ENCODE measurements around the gene EYS. TPM values are rescaled to one million over a fixed set of nuclear protein-coding genes. Genes with fewer than 3 reads are reported as not detected.

The EYS gene
- total RNA-seq, 1 donor from 2014 or later = 2.1 TPM

DNA sequence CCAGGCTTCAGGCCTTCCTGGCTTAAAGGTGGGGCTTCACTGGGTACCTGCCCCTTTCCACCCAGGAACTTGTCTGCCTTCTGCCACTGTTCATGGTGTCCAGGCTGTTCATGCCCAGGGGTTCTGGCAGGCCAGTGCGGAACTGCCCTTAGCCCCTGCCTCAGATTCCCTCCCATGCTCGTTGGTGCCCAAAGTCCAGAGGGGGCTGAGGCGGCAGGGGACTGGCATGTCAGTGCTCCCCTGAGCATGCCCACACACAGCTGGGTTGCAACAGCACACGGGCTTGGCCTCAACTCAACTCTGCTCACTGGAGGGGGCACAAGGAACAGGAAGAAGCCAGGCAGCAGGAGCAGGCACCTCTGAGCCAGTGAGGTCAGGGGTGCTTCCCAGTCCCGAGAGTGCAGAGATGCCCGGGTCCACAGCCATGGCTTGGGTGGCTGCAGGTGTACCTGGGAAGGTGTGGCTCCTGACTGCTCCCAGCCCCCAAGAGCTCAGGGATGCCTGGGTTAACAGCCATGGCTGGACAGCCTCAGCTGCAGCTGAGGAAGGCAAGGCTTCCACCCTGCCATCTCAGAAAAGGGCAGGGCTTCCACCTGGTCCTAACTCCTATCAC, 845.9 kb downstream of the EYS start:
- Histone ChIP-seq H3K9me3 (ENCODE audit: control insufficient read depth in 3 of 3, low read length in 3 of 3) (peaks cover 0 to 3% (median 0%) of the 10 kb centered on the region in 3 donors), H3K36me3 (ENCODE audit: control insufficient read depth in 3 of 3, insufficient read depth in 3 of 3, low read length in 3 of 3) (no peaks in the 10 kb centered on the region), H3K9ac (ENCODE audit: low read depth in 1 of 3, low read length in 3 of 3) (no peak overlapping the region), H3K4me1 (ENCODE audit: control insufficient read depth in 3 of 3, insufficient read depth in 3 of 3, low read length in 3 of 3) (no peaks in the 10 kb centered on the region), H3K27me3 (ENCODE audit: control insufficient read depth in 3 of 3, insufficient read depth in 3 of 3, low read length in 3 of 3) (no peaks in the 10 kb centered on the region), H3K27ac (ENCODE audit: low read depth, low read length) (no peak overlapping the region), H3K4me3 (ENCODE audit: low read length in 3 of 3) (no peak overlapping the region)

DNA sequence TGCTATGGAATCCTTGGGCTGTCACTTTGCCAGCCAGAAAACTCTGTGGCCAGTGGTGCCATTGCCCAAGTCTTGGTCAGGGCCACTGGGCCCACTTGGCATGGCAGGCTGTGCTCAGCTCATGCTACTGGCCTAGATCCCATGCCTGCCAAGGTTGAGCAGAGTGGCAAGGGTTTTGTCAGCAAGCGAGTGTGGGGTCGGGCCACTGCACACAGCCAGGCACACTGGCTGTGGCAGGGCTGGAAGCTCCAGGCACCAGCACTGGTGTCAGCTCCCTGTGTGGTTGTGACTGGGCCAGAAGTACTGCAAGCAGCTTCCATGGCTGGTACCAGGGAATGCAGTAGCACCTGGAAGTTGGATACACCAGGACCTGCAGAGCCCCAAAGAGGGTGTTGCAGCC, 846.8 kb downstream of the EYS start:
- peaks cover 0 to 3% (median 0%) of the 10 kb centered on the region in 3 donors for H3K9me3 ChIP-seq (ENCODE audit: control insufficient read depth in 3 of 3, low read length in 3 of 3)
- H3K36me3 ChIP-seq (ENCODE audit: control insufficient read depth in 3 of 3, insufficient read depth in 3 of 3, low read length in 3 of 3) = no peaks in the 10 kb centered on the region
- no peak overlapping the region for H3K9ac ChIP-seq (ENCODE audit: low read depth in 1 of 3, low read length in 3 of 3)
- no peaks in the 10 kb centered on the region for H3K27me3 ChIP-seq (ENCODE audit: control insufficient read depth in 3 of 3, insufficient read depth in 3 of 3, low read length in 3 of 3)
- H3K4me1 ChIP-seq (ENCODE audit: control insufficient read depth in 3 of 3, insufficient read depth in 3 of 3, low read length in 3 of 3) = no peaks in the 10 kb centered on the region
- H3K4me3 ChIP-seq (ENCODE audit: low read length in 3 of 3) = no peak overlapping the region
- H3K27ac ChIP-seq (ENCODE audit: low read depth, low read length) = no peak overlapping the region

DNA sequence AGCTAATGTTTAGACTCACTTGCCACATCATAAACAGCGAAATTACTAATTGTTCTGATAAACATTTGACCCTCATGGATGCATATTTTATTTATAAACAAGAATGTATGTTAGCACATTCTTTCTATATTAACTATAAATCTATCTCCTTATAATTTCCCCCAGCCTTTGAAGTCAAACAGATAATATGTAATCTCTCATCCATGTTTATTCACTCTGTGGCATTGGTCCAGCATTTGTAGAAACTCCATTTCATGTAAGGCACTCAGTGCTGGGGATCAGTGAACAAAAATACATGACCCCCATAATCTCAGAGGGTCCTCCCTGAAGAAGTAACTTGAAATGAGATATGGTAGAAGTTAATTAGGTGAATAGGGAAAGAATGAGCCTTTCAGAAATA, 856.9 kb downstream of the EYS start:
- Histone ChIP-seq H3K9me3 (ENCODE audit: control insufficient read depth in 3 of 3, low read length in 3 of 3) (no peaks in the 10 kb centered on the region), H3K27ac (ENCODE audit: low read depth, low read length) (no peak overlapping the region), H3K36me3 (ENCODE audit: control insufficient read depth in 3 of 3, insufficient read depth in 3 of 3, low read length in 3 of 3) (no peaks in the 10 kb centered on the region), H3K4me3 (ENCODE audit: low read length in 3 of 3) (no peak overlapping the region), H3K4me1 (ENCODE audit: control insufficient read depth in 3 of 3, insufficient read depth in 3 of 3, low read length in 3 of 3) (no peaks in the 10 kb centered on the region), H3K27me3 (ENCODE audit: control insufficient read depth in 3 of 3, insufficient read depth in 3 of 3, low read length in 3 of 3) (no peaks in the 10 kb centered on the region), H3K9ac (ENCODE audit: low read depth in 1 of 3, low read length in 3 of 3) (no peak overlapping the region)

DNA sequence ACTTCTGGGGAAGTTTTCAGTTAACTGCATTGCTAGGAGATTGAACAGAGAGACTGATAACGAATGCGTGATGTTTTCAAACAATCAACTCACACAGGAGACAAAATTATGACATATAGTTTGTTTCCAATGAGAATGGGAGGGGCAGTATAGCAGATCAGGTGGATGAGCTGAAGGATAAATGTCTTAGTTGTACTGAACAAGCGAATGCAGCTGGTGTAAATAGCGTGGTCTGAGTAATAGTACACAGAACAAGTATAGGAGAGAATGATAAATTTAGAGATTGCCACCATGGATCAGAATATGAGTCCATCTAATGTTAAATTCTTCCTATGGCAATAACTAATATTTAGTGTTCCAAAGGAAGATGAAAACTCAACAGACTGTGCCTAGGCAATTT, 858.6 kb downstream of the EYS start:
- Histone ChIP-seq H3K27me3 (ENCODE audit: control insufficient read depth in 3 of 3, insufficient read depth in 3 of 3, low read length in 3 of 3) (no peaks in the 10 kb centered on the region), H3K4me1 (ENCODE audit: control insufficient read depth in 3 of 3, insufficient read depth in 3 of 3, low read length in 3 of 3) (no peaks in the 10 kb centered on the region), H3K36me3 (ENCODE audit: control insufficient read depth in 3 of 3, insufficient read depth in 3 of 3, low read length in 3 of 3) (no peaks in the 10 kb centered on the region), H3K9me3 (ENCODE audit: control insufficient read depth in 3 of 3, low read length in 3 of 3) (no peaks in the 10 kb centered on the region), H3K4me3 (ENCODE audit: low read length in 3 of 3) (no peak overlapping the region), H3K9ac (ENCODE audit: low read depth in 1 of 3, low read length in 3 of 3) (no peak overlapping the region), H3K27ac (ENCODE audit: low read depth, low read length) (no peak overlapping the region)

DNA sequence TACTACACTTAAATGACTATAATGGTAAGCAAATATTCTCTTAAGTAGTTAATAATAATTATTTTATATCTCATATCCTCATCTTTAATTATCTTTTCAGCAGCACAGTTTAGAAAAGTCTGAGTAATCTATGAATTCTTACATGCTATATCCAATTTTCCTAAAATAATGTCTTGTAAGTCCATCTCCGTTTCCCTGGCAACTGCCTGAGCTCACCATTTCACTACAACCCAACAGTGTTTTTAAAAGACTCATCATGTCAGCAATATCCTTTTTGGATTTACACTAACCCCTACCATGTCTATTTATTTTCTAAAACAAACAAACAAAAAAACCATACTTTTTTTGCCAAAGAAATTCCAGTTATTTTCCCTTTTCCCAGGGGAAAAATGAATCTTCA, 859.6 kb downstream of the EYS start:
- H3K27ac ChIP-seq (ENCODE audit: low read depth, low read length) = no peak overlapping the region
- no peaks in the 10 kb centered on the region for H3K4me1 ChIP-seq (ENCODE audit: control insufficient read depth in 3 of 3, insufficient read depth in 3 of 3, low read length in 3 of 3)

DNA sequence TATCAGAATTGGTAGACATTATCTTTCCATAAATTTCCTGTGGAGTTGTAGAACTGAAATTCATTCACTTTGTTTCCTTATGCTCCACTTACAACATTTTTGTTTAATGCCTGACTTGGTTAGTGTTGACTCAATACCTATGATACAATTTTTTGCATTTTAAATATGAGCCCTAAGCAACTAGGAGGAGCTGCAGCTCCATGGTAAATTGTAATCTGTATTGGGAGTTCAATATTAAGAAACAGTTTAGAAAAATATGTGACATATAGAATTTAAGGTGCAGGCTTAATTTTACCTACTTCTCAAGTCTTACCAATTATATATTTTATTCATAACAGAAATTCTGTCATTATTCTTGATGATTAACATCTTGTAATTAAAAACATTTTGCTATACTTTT, 868.3 kb downstream of the EYS start:
- Histone ChIP-seq H3K4me3 (ENCODE audit: low read length in 3 of 3) (no peak overlapping the region), H3K9me3 (ENCODE audit: control insufficient read depth in 3 of 3, low read length in 3 of 3) (no peaks in the 10 kb centered on the region), H3K27ac (ENCODE audit: low read depth, low read length) (no peak overlapping the region), H3K27me3 (ENCODE audit: control insufficient read depth in 3 of 3, insufficient read depth in 3 of 3, low read length in 3 of 3) (no peaks in the 10 kb centered on the region), H3K9ac (ENCODE audit: low read depth in 1 of 3, low read length in 3 of 3) (no peak overlapping the region), H3K36me3 (ENCODE audit: control insufficient read depth in 3 of 3, insufficient read depth in 3 of 3, low read length in 3 of 3) (no peaks in the 10 kb centered on the region), H3K4me1 (ENCODE audit: control insufficient read depth in 3 of 3, insufficient read depth in 3 of 3, low read length in 3 of 3) (no peaks in the 10 kb centered on the region)

More for the DNA sequence above, 859.6 kb downstream of the EYS start:
- no peak overlapping the region for H3K9ac ChIP-seq (ENCODE audit: low read depth in 1 of 3, low read length in 3 of 3)
- H3K9me3 ChIP-seq (ENCODE audit: control insufficient read depth in 3 of 3, low read length in 3 of 3) = no peaks in the 10 kb centered on the region
- H3K4me3 ChIP-seq (ENCODE audit: low read length in 3 of 3) = no peak overlapping the region
- no peaks in the 10 kb centered on the region for H3K27me3 ChIP-seq (ENCODE audit: control insufficient read depth in 3 of 3, insufficient read depth in 3 of 3, low read length in 3 of 3)
- no peaks in the 10 kb centered on the region for H3K36me3 ChIP-seq (ENCODE audit: control insufficient read depth in 3 of 3, insufficient read depth in 3 of 3, low read length in 3 of 3)

DNA sequence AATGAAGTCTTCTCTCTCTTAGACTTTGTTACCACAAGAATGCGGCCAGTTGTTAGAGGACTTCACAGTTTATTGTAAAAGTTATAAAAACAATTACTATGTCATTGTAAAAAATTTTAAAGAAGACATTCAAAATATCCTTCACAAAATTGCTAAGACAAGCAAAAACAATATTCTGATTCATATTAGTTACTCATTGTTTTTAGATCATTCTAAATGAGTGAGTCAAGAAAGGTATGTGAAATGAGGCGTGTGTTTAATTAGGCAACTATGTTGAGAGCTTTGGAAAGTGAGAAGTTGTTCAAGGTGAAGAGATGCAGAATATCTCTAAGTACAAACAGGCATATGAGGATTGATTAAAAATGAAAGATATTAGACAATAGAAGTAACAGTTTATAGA, 875.3 kb downstream of the EYS start:
- no peaks in the 10 kb centered on the region for H3K36me3 ChIP-seq (ENCODE audit: control insufficient read depth in 3 of 3, insufficient read depth in 3 of 3, low read length in 3 of 3)
- no peaks in the 10 kb centered on the region for H3K9me3 ChIP-seq (ENCODE audit: control insufficient read depth in 3 of 3, low read length in 3 of 3)
- H3K27me3 ChIP-seq (ENCODE audit: control insufficient read depth in 3 of 3, insufficient read depth in 3 of 3, low read length in 3 of 3) = no peaks in the 10 kb centered on the region
- H3K9ac ChIP-seq (ENCODE audit: low read depth in 1 of 3, low read length in 3 of 3) = no peak overlapping the region
- H3K4me3 ChIP-seq (ENCODE audit: low read length in 3 of 3) = no peak overlapping the region
- no peak overlapping the region for H3K27ac ChIP-seq (ENCODE audit: low read depth, low read length)
- H3K4me1 ChIP-seq (ENCODE audit: control insufficient read depth in 3 of 3, insufficient read depth in 3 of 3, low read length in 3 of 3) = no peaks in the 10 kb centered on the region

DNA sequence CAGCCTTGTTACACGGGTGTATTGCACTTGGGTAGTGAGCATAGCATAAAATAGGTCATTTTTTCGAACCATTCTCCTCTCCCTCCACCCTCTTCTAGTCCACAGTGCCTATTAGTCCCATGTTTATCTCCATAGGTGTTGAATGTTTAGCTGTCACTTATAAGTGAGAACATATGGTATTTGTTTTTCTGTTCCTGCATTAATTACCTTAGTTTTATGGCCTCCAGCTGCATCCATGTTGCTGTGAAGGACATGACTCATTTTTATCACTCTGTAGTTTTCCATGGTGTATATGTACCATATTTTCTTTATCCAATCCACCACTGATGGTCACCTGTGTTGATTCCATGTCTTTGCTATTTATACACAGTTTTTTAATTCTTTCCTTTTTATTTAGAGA, 889.5 kb downstream of the EYS start:
- H3K9me3 ChIP-seq (ENCODE audit: control insufficient read depth in 3 of 3, low read length in 3 of 3) = no peaks in the 10 kb centered on the region
- H3K36me3 ChIP-seq (ENCODE audit: control insufficient read depth in 3 of 3, insufficient read depth in 3 of 3, low read length in 3 of 3) = no peaks in the 10 kb centered on the region
- no peak overlapping the region for H3K9ac ChIP-seq (ENCODE audit: low read depth in 1 of 3, low read length in 3 of 3)

DNA sequence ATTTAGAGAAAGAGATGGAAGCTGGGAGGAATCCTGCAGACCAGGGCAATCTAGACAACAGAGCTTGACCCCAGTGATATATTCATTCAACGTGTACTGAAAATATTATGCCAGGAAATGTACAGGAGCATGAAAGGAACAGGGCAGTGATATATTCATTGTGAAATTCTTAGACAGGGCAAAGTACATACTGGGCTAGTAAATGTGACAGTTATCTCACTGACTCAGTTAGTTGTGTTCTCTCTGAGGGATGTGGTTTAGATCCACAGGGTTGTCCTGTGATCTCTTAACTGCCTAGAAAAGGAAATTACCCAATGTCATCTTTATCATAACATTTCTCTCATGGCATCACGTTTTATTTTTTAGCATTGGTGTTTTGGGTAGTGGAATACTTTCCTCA, 891.3 kb downstream of the EYS start:
- H3K27ac ChIP-seq (ENCODE audit: low read depth, low read length) = no peak overlapping the region
- H3K36me3 ChIP-seq (ENCODE audit: control insufficient read depth in 3 of 3, insufficient read depth in 3 of 3, low read length in 3 of 3) = no peaks in the 10 kb centered on the region
- no peaks in the 10 kb centered on the region for H3K9me3 ChIP-seq (ENCODE audit: control insufficient read depth in 3 of 3, low read length in 3 of 3)
- H3K4me3 ChIP-seq (ENCODE audit: low read length in 3 of 3) = no peak overlapping the region
- no peak overlapping the region for H3K9ac ChIP-seq (ENCODE audit: low read depth in 1 of 3, low read length in 3 of 3)
- no peaks in the 10 kb centered on the region for H3K27me3 ChIP-seq (ENCODE audit: control insufficient read depth in 3 of 3, insufficient read depth in 3 of 3, low read length in 3 of 3)
- no peaks in the 10 kb centered on the region for H3K4me1 ChIP-seq (ENCODE audit: control insufficient read depth in 3 of 3, insufficient read depth in 3 of 3, low read length in 3 of 3)

More for the DNA sequence above, 889.5 kb downstream of the EYS start:
- no peak overlapping the region for H3K4me3 ChIP-seq (ENCODE audit: low read length in 3 of 3)
- H3K27me3 ChIP-seq (ENCODE audit: control insufficient read depth in 3 of 3, insufficient read depth in 3 of 3, low read length in 3 of 3) = no peaks in the 10 kb centered on the region
- no peaks in the 10 kb centered on the region for H3K4me1 ChIP-seq (ENCODE audit: control insufficient read depth in 3 of 3, insufficient read depth in 3 of 3, low read length in 3 of 3)
- H3K27ac ChIP-seq (ENCODE audit: low read depth, low read length) = no peak overlapping the region

DNA sequence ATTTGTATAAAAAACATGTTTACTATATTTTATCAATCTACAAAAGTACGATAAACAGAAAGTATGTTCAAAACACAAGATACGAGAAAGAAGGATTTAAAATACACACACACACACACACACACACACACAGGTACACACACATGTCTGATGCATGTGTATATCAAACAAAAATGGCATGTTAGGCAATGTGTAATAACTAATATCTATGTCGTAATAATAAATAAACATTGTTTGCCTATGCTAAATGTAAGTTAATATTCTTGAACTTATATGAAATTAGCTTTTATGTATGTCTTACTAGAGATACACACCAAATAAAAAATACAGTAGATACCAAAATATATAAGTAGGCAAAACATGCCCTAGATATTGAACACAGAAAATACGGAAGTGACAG, 894.9 kb downstream of the EYS start:
- H3K4me3 ChIP-seq (ENCODE audit: low read length in 3 of 3) = no peak overlapping the region
- H3K36me3 ChIP-seq (ENCODE audit: control insufficient read depth in 3 of 3, insufficient read depth in 3 of 3, low read length in 3 of 3) = no peaks in the 10 kb centered on the region
- H3K9ac ChIP-seq (ENCODE audit: low read depth in 1 of 3, low read length in 3 of 3) = no peak overlapping the region
- H3K4me1 ChIP-seq (ENCODE audit: control insufficient read depth in 3 of 3, insufficient read depth in 3 of 3, low read length in 3 of 3) = no peaks in the 10 kb centered on the region
- H3K27me3 ChIP-seq (ENCODE audit: control insufficient read depth in 3 of 3, insufficient read depth in 3 of 3, low read length in 3 of 3) = no peaks in the 10 kb centered on the region
- no peak overlapping the region for H3K27ac ChIP-seq (ENCODE audit: low read depth, low read length)
- no peaks in the 10 kb centered on the region for H3K9me3 ChIP-seq (ENCODE audit: control insufficient read depth in 3 of 3, low read length in 3 of 3)

DNA sequence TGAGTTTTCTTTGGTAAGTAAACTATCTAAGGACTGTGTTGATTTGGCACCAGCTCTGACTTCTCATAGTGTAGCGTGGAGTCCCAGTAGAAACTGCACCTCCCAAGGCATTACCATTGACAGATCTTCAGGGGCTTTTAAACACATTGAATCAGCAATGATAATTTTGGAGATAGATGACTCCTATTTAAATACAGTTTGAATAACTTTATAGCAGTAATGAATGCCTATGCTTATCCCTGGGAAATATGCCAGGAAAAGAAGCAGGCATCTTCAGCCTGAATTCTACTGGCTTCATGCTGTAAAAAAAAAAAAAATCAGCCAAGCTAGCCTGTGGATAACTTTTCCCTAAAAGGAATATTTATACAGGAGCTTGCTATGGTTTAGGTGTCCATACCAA, 895.9 kb downstream of the EYS start:
- Histone ChIP-seq H3K36me3 (ENCODE audit: control insufficient read depth in 3 of 3, insufficient read depth in 3 of 3, low read length in 3 of 3) (no peaks in the 10 kb centered on the region), H3K27me3 (ENCODE audit: control insufficient read depth in 3 of 3, insufficient read depth in 3 of 3, low read length in 3 of 3) (no peaks in the 10 kb centered on the region), H3K4me3 (ENCODE audit: low read length in 3 of 3) (no peak overlapping the region), H3K4me1 (ENCODE audit: control insufficient read depth in 3 of 3, insufficient read depth in 3 of 3, low read length in 3 of 3) (no peaks in the 10 kb centered on the region), H3K9me3 (ENCODE audit: control insufficient read depth in 3 of 3, low read length in 3 of 3) (no peaks in the 10 kb centered on the region), H3K27ac (ENCODE audit: low read depth, low read length) (no peak overlapping the region), H3K9ac (ENCODE audit: low read depth in 1 of 3, low read length in 3 of 3) (no peak overlapping the region)

Data from skeletal muscle tissue (tissue), 4 donors.